Effector memory CD8-positive, alpha-beta T cell (primary cell): ENCODE results near the gene PWWP2B.

Experiments used
- ATAC-seq: fragments of 150-1000 bp; cut with Tn5 transposase; replicated peaks from 2 replicates; pipeline ENCODE4 v1.10.0; 2021; ENCODE audit warnings: mild to moderate bottlenecking, moderate library complexity
- DNase-seq, 3 experiments: peaks; one replicate each; pipeline ENCODE4 v3.0.0; 2021
- H3K27ac Mint-ChIP-seq, 2 donors: one replicate each; pipeline ENCODE4 v1.8.0; 2022; ENCODE audit warnings: mild to moderate bottlenecking in 2 of 2, mixed read lengths in 2 of 2, moderate library complexity in 2 of 2
- H3K27me3 Mint-ChIP-seq, 2 donors: one replicate each; pipeline ENCODE4 v1.8.0; 2022; ENCODE audit warnings: mixed read lengths in 2 of 2
- H3K36me3 Mint-ChIP-seq: one replicate; pipeline ENCODE4 v1.8.0; 2022; ENCODE audit warnings: mild to moderate bottlenecking, moderate library complexity, mixed read lengths; ENCODE audit not compliant: insufficient read depth
- H3K4me1 Mint-ChIP-seq, 2 donors: one replicate each; pipeline ENCODE4 v1.8.0; 2022; ENCODE audit warnings: low read depth in 2 of 2, mixed read lengths in 2 of 2
- H3K4me3 Mint-ChIP-seq, 2 donors: one replicate each; pipeline ENCODE4 v1.8.0; 2022; ENCODE audit warnings: mild to moderate bottlenecking in 2 of 2, mixed read lengths in 2 of 2, moderate library complexity in 2 of 2
- H3K9me3 Mint-ChIP-seq, 2 donors: one replicate each; pipeline ENCODE4 v1.8.0; 2022; ENCODE audit warnings: mixed read lengths in 2 of 2

Gene PWWP2B

GRCh38 chr10:132455986-132456847 lies 59.2 kb downstream of the PWWP2B start:
- H3K27me3 Mint-ChIP-seq = peaks cover 0 to 6% of the 10 kb centered on the region in 2 donors
- no peak for DNase-seq
- H3K9me3 Mint-ChIP-seq = no peaks in the 10 kb centered on the region
- no peak overlapping the region for H3K4me3 Mint-ChIP-seq
- no peak overlapping the region for H3K27ac Mint-ChIP-seq
- no peak for ATAC-seq
- H3K36me3 Mint-ChIP-seq = peaks cover 3% of the 10 kb centered on the region
- H3K4me1 Mint-ChIP-seq = peaks cover 0 to 11% of the 10 kb centered on the region in 2 donors

DNA sequence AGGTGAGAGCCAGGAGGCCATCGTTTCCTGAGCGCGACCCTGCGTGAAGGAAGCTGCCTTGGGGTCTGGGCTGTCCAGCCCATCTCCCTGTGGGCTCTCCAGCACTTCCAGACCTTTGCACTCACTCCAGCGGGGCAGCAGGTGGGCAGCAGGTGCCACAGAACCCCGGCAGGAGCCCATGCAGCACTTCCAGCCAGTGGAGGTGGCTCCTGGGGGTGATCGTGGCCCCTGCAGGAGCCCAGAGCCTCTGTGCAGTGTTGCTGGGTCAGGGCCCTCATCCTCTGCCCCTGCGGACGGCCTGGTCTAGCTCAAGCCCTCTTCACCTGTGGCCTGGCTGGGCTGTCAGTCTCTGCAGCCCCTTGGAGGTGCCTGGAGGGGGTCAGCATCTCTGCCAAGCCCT lies 59.9 kb downstream of the PWWP2B start:
- ATAC-seq (no peak), DNase-seq (no peak)
- no peak overlapping the region for H3K4me3 Mint-ChIP-seq
- no peak overlapping the region for H3K27ac Mint-ChIP-seq
- H3K4me1 Mint-ChIP-seq = peaks cover 0 to 5% of the 10 kb centered on the region in 2 donors
- peaks cover 0 to 6% of the 10 kb centered on the region in 2 donors for H3K27me3 Mint-ChIP-seq
- no peaks in the 10 kb centered on the region for H3K9me3 Mint-ChIP-seq
- H3K36me3 Mint-ChIP-seq = peaks cover 3% of the 10 kb centered on the region

GRCh38 chr10:132457328-132458070 lies 60.5 kb downstream of the PWWP2B start:
- DNase-seq = no peak
- no peak for ATAC-seq

DNA sequence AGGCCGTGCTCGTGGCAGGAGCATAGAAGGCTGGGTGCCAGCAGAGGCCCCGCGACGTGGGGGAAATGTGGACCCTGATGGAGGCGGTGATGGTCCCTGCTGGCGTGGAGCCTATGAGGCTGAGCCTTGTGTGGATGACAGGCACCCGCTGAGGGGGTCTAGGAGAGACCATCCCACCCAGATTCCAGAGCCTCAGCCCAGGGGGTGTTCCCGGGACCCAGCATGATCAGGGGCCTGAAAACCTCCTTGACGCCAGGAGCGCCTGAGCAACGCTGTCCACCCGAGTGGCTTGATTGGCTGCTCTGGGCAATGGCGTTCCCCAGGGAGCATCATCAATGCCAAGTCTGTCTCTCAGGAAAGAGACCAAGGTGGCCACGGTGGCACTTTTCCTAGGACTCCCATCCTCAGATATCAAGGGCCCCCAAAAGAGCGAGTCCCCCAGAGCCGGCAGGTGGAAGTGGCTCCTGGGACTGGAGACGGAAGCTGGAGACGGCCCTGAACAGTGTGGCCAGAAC lies 61.1 kb downstream of the PWWP2B start:
- H3K4me1 Mint-ChIP-seq = peaks cover 0 to 5% of the 10 kb centered on the region in 2 donors
- H3K36me3 Mint-ChIP-seq = peaks cover 3% of the 10 kb centered on the region
- no peak overlapping the region for H3K4me3 Mint-ChIP-seq
- peaks cover 0 to 6% of the 10 kb centered on the region in 2 donors for H3K27me3 Mint-ChIP-seq
- ATAC-seq (no peak), DNase-seq (no peak)
- no peaks in the 10 kb centered on the region for H3K9me3 Mint-ChIP-seq
- no peak overlapping the region for H3K27ac Mint-ChIP-seq

More at GRCh38 chr10:132457328-132458070, 60.5 kb downstream of the PWWP2B start:
- Mint-ChIP-seq H3K9me3 (no peaks in the 10 kb centered on the region), H3K4me3 (no peak overlapping the region), H3K27ac (no peak overlapping the region), H3K27me3 (peaks cover 0 to 6% of the 10 kb centered on the region in 2 donors), H3K4me1 (peaks cover 0 to 5% of the 10 kb centered on the region in 2 donors), H3K36me3 (peaks cover 3% of the 10 kb centered on the region)

GRCh38 chr10:132458586-132459300 lies 61.7 kb downstream of the PWWP2B start:
- peaks cover 0 to 6% of the 10 kb centered on the region in 2 donors for H3K27me3 Mint-ChIP-seq
- ATAC-seq (peak; percentile 87), DNase-seq (peak; percentile 58 to 68 (median 66))
- H3K36me3 Mint-ChIP-seq = peaks cover 3% of the 10 kb centered on the region
- no peaks in the 10 kb centered on the region for H3K9me3 Mint-ChIP-seq
- no peak overlapping the region for H3K4me3 Mint-ChIP-seq
- H3K4me1 Mint-ChIP-seq = peaks cover 0 to 5% of the 10 kb centered on the region in 2 donors
- no peak overlapping the region for H3K27ac Mint-ChIP-seq

DNA sequence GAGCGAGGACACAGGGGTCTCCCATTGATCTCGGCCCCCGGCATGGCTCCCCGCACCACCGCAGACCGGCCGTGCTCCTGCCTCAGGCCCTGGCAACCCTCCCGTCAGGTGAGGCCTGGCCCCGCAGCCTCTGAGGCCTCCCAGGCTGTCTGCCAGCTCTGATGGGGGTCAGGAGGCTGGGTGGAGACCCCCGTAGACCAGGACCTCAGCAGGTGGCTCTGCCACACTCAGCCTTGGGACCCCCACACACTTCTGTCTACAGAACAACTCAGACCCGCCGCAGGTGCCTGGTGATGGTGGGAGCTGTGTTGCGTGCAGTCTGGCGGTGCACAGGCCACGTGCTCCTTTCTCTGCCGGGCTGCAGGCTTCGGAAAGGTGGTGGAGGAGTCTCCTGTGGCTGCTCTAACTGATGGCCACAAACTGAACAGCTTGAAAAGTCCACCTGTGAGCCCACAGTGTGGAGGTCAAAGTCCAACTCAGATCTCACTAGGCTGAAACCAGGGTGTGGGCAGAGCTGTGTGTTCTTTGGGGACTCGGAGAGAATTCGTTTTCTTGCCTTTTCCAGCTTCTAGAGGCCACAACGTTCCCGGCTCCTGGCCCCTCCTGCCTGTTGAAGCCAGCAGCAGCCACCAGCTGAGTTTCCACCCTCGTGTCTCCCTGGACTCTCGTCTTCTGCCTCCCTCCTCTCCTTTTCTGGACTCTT lies 62.5 kb downstream of the PWWP2B start:
- Mint-ChIP-seq H3K4me1 (peaks cover 0 to 5% of the 10 kb centered on the region in 2 donors), H3K27me3 (peaks cover 0 to 6% of the 10 kb centered on the region in 2 donors), H3K27ac (no peak overlapping the region), H3K4me3 (no peak overlapping the region), H3K36me3 (peaks cover 3% of the 10 kb centered on the region), H3K9me3 (no peaks in the 10 kb centered on the region)
- ATAC-seq = no peak
- DNase-seq = no peak

- H3K36me3 Mint-ChIP-seq = peaks cover 3% of the 10 kb centered on the region
- H3K4me1 Mint-ChIP-seq = peaks cover 0 to 5% of the 10 kb centered on the region in 2 donors
- DNase-seq = no peak
Measured at GRCh38 chr10:132460071-132460470, 63.1 kb downstream of the PWWP2B start.

DNA sequence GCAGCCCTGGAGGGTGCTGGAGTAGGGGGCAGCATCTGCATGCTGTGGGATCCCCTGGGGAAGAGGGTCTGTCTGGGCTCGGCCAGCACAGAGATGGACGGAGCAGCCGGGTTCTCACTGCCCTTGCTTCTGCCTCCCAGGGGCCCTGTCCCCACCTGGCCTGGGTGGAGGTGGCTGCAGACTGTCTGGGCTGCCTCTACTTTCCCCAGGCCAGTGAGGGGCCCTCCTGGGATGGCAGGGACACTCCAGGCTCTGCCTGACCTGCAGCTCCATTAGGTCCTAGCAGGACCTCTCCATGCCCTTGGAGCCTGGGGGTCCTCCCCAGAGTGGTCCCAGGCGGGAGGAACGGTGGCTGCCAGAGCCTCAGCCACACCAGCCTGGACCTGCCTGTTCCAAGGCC lies 63.7 kb downstream of the PWWP2B start:
- H3K9me3 Mint-ChIP-seq = no peaks in the 10 kb centered on the region

More at GRCh38 chr10:132460071-132460470, 63.1 kb downstream of the PWWP2B start:
- no peak for ATAC-seq
- no peak overlapping the region for H3K4me3 Mint-ChIP-seq
- no peaks in the 10 kb centered on the region for H3K9me3 Mint-ChIP-seq
- H3K27ac Mint-ChIP-seq = no peak overlapping the region
- H3K27me3 Mint-ChIP-seq = peaks cover 0 to 8% of the 10 kb centered on the region in 2 donors

DNA sequence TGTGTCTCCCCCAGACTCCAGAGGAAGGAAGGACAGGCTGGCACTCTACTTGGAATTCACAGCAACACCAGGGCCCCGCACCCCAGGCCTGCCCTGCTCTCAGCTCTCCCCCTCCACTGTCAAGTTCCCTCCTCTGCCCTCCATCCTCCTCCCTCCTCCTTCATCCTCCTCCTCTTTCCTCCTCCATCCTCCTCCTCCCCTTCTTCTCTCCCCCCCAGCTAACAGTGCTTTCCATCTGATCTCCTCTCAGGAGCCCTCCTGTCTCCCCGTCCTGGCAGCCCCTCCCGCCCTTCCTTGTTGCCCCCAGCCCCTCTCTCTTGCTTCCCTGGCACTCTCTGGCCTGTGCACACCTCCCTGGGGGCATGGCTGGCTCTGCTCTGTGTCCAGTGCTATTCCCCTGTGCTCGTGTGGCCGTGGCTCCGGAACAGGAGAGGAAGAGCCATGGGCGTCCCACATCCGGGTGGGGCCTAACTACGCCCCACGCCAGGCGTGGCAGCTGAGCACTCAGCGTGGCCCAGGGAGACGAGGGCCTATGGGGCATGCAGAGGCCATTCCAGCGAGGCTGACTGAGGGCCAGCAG lies 64.2 kb downstream of the PWWP2B start:
- DNase-seq (no peak), ATAC-seq (no peak)
- H3K4me1 Mint-ChIP-seq = peaks cover 0 to 5% of the 10 kb centered on the region in 2 donors
- no peak overlapping the region for H3K4me3 Mint-ChIP-seq
- H3K9me3 Mint-ChIP-seq = no peaks in the 10 kb centered on the region
- H3K27ac Mint-ChIP-seq = no peak overlapping the region
- peaks cover 3% of the 10 kb centered on the region for H3K36me3 Mint-ChIP-seq
- H3K27me3 Mint-ChIP-seq = peaks cover 0 to 12% of the 10 kb centered on the region in 2 donors

More for the DNA sequence above, 63.7 kb downstream of the PWWP2B start:
- H3K4me3 Mint-ChIP-seq = no peak overlapping the region
- no peak overlapping the region for H3K27ac Mint-ChIP-seq
- peaks cover 3% of the 10 kb centered on the region for H3K36me3 Mint-ChIP-seq
- ATAC-seq (no peak), DNase-seq (no peak)
- peaks cover 0 to 14% of the 10 kb centered on the region in 2 donors for H3K27me3 Mint-ChIP-seq
- H3K4me1 Mint-ChIP-seq = peaks cover 0 to 5% of the 10 kb centered on the region in 2 donors

DNA sequence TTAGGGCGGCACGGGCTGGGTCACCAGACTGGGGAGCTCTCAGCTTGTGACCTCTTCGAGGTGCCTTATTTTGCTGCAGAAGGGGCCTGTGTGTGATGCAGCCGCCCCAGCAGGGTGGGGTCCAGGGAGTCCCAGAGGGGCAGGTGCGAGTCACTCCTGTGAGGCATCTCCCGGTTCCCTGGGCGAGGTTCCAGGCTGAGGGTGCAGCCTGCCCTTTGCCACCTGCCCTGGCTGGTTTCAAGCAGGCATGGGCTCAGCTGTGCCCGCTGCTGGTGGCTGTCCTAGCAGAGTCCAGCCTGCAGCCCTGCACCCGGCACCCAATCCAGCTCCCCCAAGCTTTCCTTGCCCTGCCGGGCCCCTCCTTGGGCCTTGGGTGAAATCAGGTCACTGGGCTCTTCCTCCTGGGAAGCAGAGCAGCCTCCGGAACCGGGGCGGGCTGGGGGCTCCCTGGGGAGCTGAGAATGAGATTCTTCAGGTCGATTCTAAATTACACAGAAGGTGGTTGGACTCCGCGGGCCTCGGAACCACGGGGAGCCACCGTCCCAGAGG lies 64.8 kb downstream of the PWWP2B start:
- H3K4me3 Mint-ChIP-seq = no peak overlapping the region
- no peak for ATAC-seq

GRCh38 chr10:132462463-132463332 lies 65.7 kb downstream of the PWWP2B start:
- no peak for ATAC-seq
- Mint-ChIP-seq H3K27me3 (peaks cover 0 to 8% of the 10 kb centered on the region in 2 donors), H3K4me3 (no peak overlapping the region), H3K4me1 (peaks cover 0 to 5% of the 10 kb centered on the region in 2 donors), H3K27ac (no peak overlapping the region), H3K36me3 (no peaks in the 10 kb centered on the region), H3K9me3 (no peaks in the 10 kb centered on the region)
- no peak for DNase-seq

More for the DNA sequence above, 64.8 kb downstream of the PWWP2B start:
- H3K27me3 Mint-ChIP-seq = peaks cover 0 to 8% of the 10 kb centered on the region in 2 donors
- no peak overlapping the region for H3K27ac Mint-ChIP-seq
- DNase-seq = no peak
- H3K36me3 Mint-ChIP-seq = no peaks in the 10 kb centered on the region
- no peaks in the 10 kb centered on the region for H3K9me3 Mint-ChIP-seq
- H3K4me1 Mint-ChIP-seq = peaks cover 0 to 5% of the 10 kb centered on the region in 2 donors
